Measurements from ENCODE around the gene CMIP.
"Not testable (repeated sequence)": the region's sequence is repeated elsewhere in the genome, so short reads cannot be mapped to it uniquely, and the experiment has no call there.

CMIP gene

DNA sequence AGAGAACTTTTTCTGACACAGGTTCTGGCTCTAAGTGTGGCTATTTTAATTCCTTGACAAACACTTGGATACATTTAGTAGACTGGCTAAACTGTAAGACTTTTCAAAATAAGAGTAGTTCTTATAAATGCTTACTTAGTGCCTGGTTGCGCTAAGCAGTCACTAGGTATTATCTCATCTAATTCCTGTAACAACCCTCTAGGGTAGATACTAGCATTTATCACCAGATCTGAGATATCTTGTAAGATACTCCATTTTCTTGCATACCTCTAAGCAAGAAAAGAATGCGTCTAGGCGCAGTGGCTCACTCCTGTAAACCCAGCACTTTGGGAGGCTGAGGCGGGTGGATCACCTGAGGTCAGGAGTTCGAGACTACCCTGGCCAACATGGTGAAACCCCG is 131.2 kb downstream of the CMIP start:
- H3K4me3 ChIP-seq (ENCODE audit: low read depth, low read length): no peak overlapping the region

DNA sequence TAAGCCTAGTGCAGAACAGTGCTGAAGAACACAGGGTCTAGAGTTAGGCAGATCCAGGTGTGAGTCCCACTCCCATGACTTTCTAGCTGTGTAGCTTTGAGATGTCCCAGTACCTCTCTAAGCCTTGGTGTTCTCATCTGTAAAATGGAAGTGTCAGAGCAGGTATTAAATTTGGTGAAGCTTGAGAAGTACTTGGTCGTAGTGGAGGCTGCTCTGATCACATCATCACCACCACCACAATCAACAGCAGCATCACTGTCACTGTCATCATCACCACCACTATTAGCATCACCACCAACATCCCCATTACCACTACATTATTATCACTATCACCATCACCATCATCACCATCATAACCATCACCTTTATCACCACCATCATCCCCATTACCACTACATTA is 132.1 kb downstream of the CMIP start:
- no peak overlapping the region for H3K4me3 ChIP-seq (ENCODE audit: low read depth, low read length)

DNA sequence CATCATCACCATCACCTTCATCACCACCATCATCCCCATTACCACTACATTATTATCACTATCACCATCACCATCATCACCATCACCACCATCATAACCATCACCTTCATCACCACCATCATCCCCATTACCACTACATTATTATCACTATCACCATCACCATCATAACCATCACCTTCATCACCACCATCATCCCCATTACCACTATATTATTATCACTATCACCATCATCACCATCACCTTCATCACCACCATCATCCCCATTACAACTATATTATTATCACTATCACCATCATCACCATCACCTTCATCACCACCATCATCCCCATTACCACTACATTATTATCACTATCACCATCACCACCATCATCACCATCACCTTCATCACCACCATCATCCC is 132.7 kb downstream of the CMIP start:
- H3K4me3 ChIP-seq (ENCODE audit: low read depth, low read length): not testable (repeated sequence)

DNA sequence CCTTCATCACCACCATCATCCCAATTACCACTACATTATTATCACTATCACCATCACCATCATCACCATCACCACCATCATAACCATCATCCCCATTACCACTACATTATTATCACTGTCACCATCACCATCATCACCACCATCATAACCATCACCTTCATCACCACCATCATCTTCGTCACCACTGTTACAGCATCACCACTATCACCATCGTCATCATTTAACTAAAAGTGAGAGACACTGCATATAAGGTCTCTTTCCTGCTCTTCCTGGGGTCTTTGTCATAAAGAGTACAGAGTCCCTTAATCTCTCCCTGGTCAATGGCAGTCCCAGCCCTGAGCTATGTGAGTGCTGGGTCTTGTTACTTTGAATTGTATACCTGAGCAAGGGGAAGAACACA is 133.5 kb downstream of the CMIP start:
- H3K4me3 ChIP-seq (ENCODE audit: low read depth, low read length): no peak overlapping the region

DNA sequence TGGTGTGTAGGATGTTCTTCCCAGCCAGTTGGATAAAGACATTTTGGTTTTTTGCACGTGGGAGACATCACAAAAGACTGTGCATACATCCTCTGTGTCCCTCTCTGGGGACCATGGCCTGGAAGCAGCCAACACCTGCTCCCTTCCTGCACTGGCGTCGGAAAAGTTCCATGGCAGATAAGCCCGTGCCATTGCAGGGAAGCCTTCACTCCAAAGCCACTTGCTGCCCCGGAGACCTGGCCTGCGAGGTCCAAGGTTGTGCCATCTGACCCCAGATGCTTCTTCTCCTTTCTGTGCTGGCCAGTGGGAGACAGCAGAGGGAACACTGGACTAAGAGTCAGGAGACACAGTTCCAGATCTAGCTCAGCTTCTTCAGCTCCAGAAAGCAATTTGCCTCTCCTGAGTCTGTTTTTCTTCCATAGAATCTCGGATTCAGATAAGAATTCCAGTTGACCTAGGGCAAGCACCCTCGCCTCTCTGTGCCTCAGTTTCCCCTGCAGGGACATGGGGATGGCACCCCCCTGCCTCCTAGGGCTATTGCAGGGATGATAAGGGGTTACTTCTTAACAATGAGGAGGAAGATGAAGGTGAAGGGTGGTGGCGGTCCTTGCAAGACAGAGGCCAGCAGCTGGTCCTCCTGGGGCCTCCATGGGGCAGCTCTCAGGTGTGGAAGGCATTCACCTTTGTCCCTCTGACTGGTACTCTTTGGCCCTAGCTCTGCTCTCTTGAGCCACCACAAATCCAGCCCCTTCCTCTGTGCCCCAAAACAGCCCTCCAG is 134.2 kb downstream of the CMIP start:
- H3K4me3 ChIP-seq (ENCODE audit: low read depth, low read length): no peak overlapping the region

DNA sequence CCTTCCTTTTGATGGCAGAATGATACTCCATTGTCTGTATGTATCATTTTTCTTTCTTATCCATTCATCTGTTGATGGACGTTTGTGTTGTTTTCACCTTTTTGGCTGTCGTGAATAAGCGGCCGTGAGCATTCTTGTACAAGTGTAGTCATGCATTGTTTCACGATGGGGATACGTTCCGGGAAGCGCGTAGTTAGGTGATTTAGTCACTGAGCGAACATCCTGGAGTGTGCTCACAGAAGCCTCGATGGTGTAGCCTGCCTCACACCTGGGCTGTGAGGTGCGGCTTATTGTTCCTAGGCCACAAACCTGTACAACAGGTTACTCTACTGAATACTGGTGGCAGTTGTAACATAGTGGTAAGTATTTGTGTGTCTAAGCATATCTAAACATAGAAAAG is 136.5 kb downstream of the CMIP start:
- H3K4me3 ChIP-seq (ENCODE audit: low read depth, low read length): no peak overlapping the region

DNA sequence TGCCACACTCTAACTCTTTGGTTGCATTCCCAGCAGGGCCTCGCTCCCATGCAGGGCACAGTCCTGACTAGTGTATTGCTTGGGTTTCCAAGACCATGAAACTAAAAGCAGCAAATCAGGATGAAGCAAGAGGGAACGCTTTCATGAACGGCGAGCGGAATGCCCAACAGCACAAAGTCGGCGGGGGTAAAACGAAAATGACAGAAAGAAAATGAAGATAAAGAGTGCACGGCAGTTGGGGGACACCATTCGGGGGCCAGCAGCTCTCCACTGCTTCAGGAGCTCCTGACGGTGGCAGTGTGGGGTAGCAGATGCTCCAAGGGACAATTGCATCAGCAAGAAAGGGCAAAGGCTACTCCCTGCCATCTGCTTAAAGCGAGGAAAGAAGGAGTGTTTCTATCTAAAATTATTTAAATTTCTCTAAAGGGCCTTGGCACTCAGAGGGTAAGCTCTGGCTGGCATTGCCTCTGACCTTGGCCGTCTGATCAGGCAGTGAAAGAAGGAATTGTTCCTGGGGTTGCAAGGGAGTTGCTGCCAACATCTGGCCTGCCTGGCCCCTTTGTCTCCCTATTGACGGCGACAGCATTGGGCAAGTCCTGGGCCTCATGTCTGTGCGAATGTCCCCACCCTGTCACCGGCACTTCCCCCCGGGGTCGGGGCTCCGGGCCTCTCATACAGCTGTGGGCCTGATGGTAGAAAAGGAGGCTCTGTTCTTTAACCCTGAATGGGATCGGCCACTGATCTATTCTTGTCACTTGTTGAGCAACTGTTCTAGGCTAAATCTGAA is 138.2 kb downstream of the CMIP start:
- no peak overlapping the region for H3K4me3 ChIP-seq (ENCODE audit: low read depth, low read length)

DNA sequence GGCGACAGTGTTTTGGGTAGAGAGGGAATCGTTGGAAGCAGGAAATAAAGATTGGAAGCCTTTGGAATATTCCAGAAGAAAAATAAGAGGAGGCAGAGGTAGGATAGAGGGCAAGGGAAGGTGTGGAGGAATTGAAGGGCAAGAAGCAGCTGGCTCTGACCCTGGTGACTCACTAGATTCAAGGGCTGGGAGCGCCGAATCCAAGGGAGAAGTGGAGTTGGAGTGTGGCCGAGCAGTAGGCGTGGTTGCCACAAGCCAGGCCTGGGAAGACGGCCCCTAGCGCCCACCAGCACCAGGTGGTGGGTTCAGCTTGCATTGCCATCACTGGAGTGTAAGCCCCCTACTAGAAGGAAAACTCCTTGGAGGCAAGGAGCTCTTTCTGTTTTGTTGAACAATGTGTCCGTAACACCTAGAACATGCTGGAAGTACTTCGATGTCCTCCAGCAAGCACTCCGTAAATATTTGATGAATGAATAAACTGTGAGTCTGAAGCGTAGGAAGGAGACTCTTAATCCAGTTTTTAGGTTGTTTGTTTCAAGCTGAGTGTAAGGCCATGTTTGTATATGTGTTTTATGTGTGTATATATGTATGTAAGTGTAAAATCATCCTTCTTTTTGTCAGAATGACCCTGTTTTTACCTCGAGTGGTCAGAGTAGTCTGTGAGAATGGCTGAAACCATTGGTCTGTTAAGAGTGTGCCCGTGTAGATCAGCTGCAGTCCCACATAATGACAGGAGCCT is 139.5 kb downstream of the CMIP start:
- no peak overlapping the region for H3K4me3 ChIP-seq (ENCODE audit: low read depth, low read length)

DNA sequence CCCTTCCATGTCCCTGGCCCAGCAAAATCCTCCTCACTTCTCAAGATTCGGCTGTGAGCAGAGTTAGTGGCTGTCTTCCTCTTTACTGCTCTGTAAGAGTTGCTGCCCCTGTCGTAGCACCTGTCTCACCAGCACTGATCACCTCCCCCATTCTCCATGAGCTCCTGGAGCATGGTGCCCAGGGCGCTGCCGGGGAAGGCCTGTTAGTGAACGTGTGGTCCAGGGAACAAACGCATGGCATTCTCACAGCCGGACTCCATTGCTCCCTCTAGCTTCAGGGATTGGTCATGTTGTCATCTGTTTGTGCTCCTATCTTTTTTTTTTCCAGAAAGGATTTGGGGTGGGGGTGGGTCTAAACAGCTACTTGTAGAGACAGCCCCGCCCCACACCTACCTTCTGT is 141.2 kb downstream of the CMIP start:
- H3K4me3 ChIP-seq (ENCODE audit: low read depth, low read length): no peak overlapping the region

DNA sequence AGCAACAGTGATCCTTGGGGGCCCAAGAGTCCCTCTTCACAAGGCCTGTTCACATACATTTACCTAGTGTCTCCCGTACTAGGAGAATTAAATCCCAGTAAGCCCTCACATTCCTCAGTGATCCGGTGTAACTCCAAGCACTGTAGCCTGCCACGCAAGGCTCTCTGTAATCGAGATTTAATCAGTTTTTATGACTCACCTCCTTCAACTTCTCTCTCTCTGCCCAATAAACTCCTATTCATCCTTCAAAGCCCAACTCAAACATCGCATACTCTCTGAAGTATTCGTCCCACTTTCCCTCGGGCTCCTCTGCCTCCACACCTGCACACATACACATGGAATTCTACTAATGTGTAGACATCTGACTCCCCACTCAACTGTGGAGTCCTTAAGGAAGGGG is 141.8 kb downstream of the CMIP start:
- no peak overlapping the region for H3K4me3 ChIP-seq (ENCODE audit: low read depth, low read length)

DNA sequence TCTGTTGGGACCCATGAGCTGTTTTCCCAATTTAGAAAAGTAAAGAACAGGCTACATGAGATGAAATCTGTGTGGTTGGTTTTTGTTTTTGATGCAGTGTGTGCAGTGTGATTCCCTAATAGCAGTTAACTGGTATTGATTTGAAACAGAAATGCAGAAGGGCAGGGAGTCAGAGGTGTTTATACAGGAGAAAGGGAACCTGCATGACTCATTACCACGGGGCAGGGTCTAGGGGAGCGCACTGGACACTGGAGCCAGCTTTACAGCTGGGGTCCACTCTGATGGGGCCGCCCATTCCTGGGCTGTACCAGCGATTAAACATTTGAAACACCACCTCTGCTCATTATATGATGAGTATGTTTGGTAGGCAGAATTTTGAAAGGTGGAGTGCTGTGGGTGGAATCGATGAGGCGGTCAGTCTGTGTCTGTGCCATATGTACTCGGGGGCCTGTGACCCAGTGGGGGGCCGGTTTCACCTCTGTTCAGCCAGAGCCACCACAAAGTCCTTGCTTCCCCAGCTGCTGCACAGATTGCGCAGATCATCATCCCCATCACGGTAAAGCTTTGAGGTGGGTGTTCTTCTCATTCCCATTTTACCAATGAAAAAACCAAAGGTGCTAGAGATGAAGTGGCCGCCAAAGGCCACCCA is 142.5 kb downstream of the CMIP start:
- no peak overlapping the region for H3K4me3 ChIP-seq (ENCODE audit: low read depth, low read length)

DNA sequence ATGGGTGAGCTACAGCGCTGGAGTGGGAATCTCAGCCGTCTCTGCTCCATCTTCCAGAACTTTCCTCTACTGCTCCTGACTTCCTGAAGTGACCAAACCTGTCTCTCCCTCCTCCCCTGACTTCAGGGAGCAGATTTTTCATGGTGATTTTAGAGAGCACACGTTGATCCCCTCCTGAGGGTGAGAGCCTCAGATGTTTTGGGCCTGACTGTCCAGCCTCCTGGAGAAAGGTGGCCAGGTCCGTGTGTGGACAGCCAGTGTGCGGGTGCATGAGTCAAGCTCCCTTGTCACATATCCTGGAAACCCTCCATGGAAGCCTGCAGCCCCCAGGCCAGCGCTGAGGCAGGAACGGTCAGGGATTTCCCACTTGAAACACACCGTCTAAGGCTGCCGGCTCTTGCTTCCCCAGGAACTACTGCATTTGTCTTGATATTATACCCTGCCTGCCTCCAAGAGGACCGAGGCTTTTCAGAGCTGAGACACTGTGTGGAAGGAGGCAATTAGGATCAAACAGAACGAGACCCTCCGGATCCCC is 143.1 kb downstream of the CMIP start:
- no peak overlapping the region for H3K4me3 ChIP-seq (ENCODE audit: low read depth, low read length)

DNA sequence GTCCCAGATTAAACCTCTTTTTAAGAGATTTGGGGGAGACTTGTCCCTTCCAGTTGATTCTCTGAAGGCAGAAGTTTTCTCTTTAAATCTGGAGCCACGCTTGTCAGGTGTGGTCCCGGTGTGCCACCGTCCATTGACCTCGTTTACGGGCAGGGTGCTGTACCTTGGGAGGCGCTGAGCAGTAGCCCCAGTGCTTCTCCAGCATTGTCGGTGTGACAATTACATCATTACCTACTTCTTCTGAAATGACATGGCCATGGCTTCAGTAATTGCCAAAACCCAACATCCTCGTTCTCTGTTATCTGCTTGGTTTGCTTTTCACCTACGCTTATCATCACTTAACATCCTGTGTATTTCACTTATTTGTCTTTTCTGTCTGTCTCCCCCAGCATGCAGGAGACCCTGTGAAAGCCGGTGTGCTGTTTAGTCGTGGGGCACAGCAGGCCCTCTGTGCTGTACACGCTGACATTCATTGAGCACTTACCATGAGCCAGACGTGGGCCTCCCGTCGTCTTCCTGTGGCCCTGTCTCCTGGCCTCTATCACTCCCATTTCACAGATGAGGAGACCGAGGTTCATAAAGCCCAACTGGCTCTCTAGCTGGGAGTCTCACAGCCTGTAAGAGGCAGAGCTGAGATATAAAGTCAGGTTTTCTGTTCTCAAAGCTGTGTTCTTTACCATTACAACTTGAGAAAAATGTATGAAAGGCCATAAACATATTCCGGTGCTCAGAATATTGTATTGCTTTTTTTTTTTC is 143.9 kb downstream of the CMIP start:
- no peak overlapping the region for H3K4me3 ChIP-seq (ENCODE audit: low read depth, low read length)

DNA sequence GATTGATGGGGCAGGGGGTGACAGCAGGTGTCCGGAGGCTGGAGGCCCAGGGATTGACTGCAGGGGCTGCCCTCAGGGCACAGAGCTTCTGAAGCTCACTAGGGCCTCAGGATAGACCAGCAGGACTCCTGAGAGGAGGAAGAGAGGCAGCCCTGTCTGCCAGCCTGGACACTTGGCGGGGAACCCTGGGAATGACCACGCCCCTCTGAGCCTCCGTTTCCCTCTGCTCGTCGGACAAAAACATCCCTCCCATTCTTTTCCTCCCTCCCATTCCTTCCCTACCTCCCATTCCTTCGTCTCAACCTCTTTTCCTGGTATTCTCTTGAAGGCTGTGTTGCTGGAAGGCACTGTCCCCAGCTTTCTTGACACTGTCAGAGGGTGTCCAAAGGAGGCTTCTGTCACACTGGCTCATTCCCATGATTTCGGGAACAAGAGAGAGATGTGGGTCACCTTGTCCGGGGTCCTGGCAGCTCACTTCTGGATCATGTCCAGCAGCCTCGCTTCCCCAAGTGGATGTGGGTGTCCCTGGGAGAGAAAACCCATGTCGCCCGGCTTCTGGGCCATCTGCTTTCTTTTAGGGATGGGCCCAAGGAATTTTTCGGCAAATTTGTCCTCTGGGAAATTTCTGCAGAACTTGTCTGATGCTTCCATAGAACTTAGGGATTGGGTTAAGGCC is 145.5 kb downstream of the CMIP start:
- no peak overlapping the region for H3K4me3 ChIP-seq (ENCODE audit: low read depth, low read length)

DNA sequence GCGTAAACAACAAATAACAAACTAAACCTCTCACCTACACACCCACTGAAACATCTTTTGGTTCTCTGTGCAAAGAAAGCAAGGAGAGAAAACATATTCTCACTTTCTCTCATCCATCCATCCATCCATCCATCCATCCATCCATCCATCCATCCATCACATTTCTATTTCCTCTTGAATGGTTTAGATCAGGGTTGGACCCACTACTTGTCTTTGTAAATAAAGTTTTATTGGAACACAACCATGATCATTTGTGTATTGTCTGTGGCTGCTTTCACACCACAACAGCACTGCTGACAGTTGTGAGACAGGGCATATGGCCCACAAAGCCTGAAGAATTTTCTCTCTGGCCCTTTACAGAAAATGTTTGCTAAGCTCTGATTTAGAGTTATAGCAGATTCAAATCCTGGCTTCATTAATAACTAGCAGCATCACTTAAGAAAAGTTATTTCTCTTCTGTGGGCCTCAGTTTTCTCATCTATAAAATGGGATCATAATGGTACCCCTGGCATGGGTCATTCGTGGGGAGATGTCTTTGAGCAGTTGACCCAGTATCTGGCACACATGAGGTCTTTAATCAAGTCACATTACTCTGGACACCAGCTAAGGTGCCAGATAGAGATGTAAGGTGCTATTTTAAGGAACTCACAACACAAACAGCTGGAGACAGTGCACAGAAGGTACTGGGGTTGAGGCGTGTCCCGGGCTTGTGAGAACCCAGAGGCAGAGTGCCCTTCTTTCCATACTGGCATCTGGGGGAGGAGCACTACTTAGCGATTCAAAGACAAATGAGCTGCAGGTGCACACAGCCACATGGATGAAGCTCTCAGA is 146.3 kb downstream of the CMIP start:
- no peak overlapping the region for H3K4me3 ChIP-seq (ENCODE audit: low read depth, low read length)

DNA sequence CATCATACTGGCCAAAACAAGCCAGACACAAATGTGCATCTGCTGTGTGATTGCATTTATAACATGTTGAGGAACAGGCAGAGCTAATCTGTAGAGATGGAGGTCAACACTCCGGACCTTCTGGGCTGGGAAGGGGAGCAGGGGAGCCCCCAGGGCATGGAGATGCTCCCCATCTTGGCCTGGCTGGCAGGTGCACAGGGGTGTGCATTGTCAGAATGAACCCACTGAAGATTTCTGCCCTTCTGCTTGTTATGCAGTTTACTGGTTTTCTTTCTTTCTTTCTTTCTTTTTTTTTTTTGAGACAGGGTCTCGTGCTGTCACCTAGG is 146.9 kb downstream of the CMIP start:
- H3K4me3 ChIP-seq (ENCODE audit: low read depth, low read length): no peak overlapping the region

DNA sequence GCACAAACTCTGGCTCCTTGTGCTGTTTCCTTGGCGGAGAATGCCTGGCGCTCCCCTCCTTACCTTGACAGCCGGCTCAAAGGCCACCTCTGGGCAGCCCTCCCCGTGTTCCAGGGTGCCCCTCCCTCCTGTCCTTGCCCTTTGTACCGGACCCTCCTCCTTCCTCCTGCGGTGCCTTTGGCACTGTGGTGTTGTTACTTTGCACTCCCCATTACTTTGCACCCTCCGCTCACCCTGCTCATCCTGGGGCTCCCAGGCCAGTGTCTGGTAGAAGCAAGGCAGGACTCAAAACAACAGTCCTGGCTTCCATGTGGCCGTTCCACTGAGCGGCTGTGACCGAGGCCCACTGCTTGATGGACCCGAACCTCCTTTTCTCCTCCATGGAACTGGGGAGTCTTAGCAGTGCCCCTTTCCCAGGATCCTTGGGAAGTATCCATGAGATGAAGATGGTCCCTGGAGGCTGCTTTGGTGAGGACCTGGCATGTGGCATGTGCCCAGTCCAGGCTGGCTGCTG is 147.8 kb downstream of the CMIP start:
- no peak overlapping the region for H3K4me3 ChIP-seq (ENCODE audit: low read depth, low read length)

DNA sequence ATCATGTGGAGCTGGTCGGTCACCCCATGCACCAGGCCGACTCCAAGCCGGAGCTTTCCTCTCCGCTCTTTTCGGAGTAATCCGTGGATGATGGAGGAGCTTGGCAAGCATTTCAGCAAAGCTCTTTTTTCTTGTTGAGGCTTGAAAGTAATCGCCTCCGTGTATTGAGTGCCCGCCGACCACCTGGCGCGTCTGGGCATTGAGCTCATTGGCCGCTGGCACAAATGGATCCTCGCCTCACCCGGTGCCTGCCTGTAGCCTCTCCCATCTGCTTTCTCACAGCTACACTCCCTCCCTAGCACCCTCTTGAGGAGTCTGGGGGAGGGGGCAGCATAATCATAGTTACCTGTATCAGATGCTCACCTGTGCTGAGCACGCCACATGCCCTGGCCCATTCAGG is 148.9 kb downstream of the CMIP start:
- no peak overlapping the region for H3K4me3 ChIP-seq (ENCODE audit: low read depth, low read length)

Data from iPS-11a (cell line).